HG02642 (cell line): ENCODE measurements around the gene UBFD1.
"Not testable (repeated sequence)": the region's sequence is repeated elsewhere in the genome, so short reads cannot be mapped to it uniquely, and the experiment has no call there.

ENCODE experiments used
- ATAC-seq: cut with Tn5 transposase; IDR thresholded peaks from one replicate; pipeline ENCODE4 v1.9.1; 2021; ENCODE audit warnings: mild to moderate bottlenecking; ENCODE audit not compliant: unreplicated experiment, poor library complexity

UBFD1 gene

DNA sequence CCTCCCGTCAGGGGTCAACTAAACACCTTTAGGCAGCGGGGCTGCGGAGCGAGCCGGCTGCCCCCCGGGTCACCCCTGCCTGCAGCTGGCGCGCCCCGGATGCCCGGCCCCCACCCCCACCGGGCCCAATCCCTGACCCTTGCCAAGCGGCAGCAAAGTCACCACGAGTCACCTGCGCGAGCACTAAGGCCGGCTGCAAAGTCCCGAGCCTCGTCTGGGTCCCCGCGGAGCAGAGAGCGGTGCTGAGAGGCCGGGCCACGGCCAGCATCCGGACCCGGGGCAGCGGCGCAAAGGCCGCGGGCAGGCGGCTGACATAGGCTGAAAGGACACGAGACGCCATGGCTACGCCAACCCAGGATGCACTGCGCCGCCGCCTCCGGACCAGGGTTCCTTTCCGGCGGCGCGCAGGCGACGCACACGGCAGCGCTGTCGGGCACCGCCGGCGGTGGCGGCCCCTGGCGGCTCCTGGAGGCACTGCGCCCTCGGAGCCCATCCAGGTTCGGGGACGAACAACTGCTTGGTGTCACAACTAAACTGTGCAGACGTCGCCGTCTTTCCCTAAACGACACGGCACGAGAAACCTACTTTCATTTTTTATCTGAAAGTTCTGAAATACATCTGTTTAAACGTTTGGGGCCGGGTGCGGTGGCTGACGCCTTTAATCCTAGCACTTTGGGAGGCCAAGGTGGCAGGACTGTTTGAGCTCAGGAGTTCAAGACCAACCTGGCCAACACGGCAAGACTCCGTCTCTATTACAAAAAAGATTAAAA lies 38.6 kb downstream of the UBFD1 start, which contains the start of gene NDUFAB1:
Gene NDUFAB1 (minus strand): TSS at position 366 of the 770 bp plus-strand sequence. CDS start 26 bp downstream, at position 340.
- ATAC-seq = peak; percentile 94

- no peak for ATAC-seq
Measured at GRCh38 chr16:23597003-23597756, 39.7 kb downstream of the UBFD1 start.

DNA sequence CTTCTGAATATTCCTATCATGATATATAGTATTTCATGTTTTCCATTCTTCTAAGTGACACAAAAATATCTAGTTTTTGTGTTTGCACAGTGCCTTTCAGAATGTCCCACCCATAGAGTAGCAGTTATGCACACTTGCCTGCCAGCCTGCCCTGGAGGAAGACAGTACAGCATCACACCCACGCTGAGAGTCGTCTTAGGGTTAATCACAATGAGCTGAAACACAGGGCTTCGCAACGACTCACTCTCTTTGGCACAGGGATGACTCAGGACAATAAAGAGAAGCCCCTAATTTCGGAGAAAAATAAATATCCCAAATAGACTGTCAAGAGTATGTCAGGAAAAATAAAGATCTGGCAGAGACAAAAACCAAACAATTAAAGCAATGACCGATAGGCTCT lies 50.2 kb downstream of the UBFD1 start:
- no peak for ATAC-seq

DNA sequence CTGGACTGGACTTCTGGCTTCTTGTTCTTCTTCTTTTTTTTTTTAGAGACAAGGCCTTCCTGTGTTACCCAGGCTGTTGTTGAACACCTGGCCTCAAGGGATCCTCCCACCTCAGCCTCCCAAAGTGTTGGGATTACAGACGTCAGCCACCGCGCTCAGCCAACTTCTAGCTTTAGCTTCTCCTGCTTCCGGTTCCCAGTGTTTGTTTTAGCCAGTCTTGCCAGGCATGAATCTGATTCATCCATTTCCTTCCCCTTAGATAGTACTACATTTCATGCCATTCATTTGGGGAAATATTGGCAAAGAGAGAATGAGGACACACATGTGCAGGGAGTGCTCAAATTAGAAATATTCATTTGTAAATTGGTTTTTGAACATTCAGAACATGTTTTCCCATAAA lies 50.7 kb downstream of the UBFD1 start:
- no peak for ATAC-seq

- no peak for ATAC-seq
Measured at GRCh38 chr16:23609929-23610328, 52.4 kb downstream of the UBFD1 start.

DNA sequence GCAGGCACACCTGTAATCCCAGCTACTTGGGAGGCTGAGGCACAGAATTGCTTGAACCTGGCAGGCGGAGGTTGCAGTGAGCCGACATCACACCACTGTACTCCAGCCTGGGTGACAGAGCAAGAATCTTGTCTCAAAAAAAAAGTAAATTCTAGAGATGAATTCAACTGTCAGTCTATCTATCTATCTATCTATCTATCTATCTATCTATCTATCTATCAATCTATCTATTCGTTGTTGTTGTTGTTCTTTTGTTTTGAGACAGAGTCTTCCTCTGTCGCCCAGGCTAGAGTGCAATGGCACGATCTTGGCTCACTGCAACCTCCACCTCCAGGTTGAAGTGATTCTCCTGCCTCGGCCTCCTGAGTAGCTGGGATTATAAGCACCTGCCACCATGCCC lies 53.4 kb downstream of the UBFD1 start:
- ATAC-seq = not testable (repeated sequence)

- no peak for ATAC-seq
Measured at GRCh38 chr16:23611936-23612335, 54.4 kb downstream of the UBFD1 start.

GRCh38 chr16:23615805-23616204 lies 58.3 kb downstream of the UBFD1 start:
- ATAC-seq = no peak
